ENCODE results near the gene SSC4D. TPM values are rescaled to one million over a fixed set of nuclear protein-coding genes. Genes with fewer than 3 reads are reported as not detected.
A peak's percentile ranks its signal among the peaks of the same experiment; 100 is the strongest.

SSC4D gene
- total and polyA plus RNA-seq, 9 of the 15 experiments (the other 6 are each of a cell fraction or from before 2014, with no cell fraction given), result 0.06 to 1.1 (median 0.85) TPM; not detected in 1

- TF ChIP-seq FOSL1 (tag; conservative IDR thresholded peaks at IDR 0.05) (peak; percentile 36; the same call in 1 of the 2 replicates), TEAD1 (CRISPR knock-in tag; IDR thresholded peaks at IDR 0.05) (0 out of 4 replicates have a peak, but pooled peaks of 1 of the 2 experiments have one; percentile 10), MAFG (tag; conservative IDR thresholded peaks at IDR 0.05) (peak; percentile 97), L3MBTL2 (IDR thresholded peaks at IDR 0.05) (peak; percentile 14; the same call in 1 of the 2 replicates), SNAPC5 (CRISPR knock-in tag; IDR thresholded peaks at IDR 0.05) (no peak), C11orf30 (IDR thresholded peaks at IDR 0.05; ENCODE audit: low read depth) (peak; percentile 93), ADNP (tag; IDR thresholded peaks at IDR 0.05) (peak; percentile 67; the same call in 1 of the 2 replicates), E2F6 (IDR thresholded peaks at IDR 0.05; ENCODE audit: borderline replicate concordance in 1 of 2, extremely low read depth in 1 of 2, insufficient read depth in 1 of 2, insufficient read length in 1 of 2, low read depth in 1 of 2, low read length in 1 of 2, poor library complexity in 1 of 2, severe bottlenecking in 1 of 2) (peak in 1 of 2 experiments; percentile 11), FOXK2 (conservative IDR thresholded peaks at IDR 0.05 in 1 of 2, IDR thresholded peaks at IDR 0.05 in 1 of 2; ENCODE audit: low read depth in 2 of 2) (0 out of 4 replicates have a peak, but pooled peaks of 1 of the 2 experiments have one; percentile 33), ZNF316 (IDR thresholded peaks at IDR 0.05) (peak; percentile 96), NFE2L1 (tag; IDR thresholded peaks at IDR 0.05; ENCODE audit: borderline replicate concordance, low read depth) (peak; percentile 89), ZNF592 (IDR thresholded peaks at IDR 0.05) (peak; percentile 82), GATAD2B (IDR thresholded peaks at IDR 0.05; ENCODE audit: borderline replicate concordance) (peak; percentile 50), MAFF (IDR thresholded peaks at IDR 0.05; ENCODE audit: low read length) (peak; percentile 94), DPF2 (IDR thresholded peaks at IDR 0.05) (peak; percentile 30; the same call in 1 of the 2 replicates)
- TF ChIP-seq, protein P1, sequence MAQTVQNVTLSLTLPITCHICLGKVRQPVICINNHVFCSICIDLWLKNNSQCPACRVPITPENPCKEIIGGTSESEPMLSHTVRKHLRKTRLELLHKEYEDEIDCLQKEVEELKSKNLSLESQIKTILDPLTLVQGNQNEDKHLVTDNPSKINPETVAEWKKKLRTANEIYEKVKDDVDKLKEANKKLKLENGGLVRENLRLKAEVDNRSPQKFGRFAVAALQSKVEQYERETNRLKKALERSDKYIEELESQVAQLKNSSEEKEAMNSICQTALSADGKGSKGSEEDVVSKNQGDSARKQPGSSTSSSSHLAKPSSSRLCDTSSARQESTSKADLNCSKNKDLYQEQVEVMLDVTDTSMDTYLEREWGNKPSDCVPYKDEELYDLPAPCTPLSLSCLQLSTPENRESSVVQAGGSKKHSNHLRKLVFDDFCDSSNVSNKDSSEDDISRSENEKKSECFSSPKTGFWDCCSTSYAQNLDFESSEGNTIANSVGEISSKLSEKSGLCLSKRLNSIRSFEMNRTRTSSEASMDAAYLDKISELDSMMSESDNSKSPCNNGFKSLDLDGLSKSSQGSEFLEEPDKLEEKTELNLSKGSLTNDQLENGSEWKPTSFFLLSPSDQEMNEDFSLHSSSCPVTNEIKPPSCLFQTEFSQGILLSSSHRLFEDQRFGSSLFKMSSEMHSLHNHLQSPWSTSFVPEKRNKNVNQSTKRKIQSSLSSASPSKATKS (CRISPR knock-in tag; IDR thresholded peaks at IDR 0.05), result no peak
- TF ChIP-seq, protein P2, sequence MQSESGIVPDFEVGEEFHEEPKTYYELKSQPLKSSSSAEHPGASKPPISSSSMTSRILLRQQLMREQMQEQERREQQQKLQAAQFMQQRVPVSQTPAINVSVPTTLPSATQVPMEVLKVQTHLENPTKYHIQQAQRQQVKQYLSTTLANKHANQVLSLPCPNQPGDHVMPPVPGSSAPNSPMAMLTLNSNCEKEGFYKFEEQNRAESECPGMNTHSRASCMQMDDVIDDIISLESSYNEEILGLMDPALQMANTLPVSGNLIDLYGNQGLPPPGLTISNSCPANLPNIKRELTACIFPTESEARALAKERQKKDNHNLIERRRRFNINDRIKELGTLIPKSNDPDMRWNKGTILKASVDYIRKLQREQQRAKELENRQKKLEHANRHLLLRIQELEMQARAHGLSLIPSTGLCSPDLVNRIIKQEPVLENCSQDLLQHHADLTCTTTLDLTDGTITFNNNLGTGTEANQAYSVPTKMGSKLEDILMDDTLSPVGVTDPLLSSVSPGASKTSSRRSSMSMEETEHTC (IDR thresholded peaks at IDR 0.05), result no peak
Measured at GRCh38 chr7:76340617-76341131, 68.8 kb downstream of the SSC4D start (continued).

All from K562 (cell line).